GM21576 (cell line): ENCODE results near the gene KLHL14.
"Not testable (repeated sequence)": the region's sequence is repeated elsewhere in the genome, so short reads cannot be mapped to it uniquely, and the experiment has no call there.

Experiments
- ATAC-seq: cut with Tn5 transposase; IDR thresholded peaks from one replicate; pipeline ENCODE4 v1.9.1; 2021; ENCODE audit warnings: mild to moderate bottlenecking, moderate library complexity; ENCODE audit not compliant: unreplicated experiment

KLHL14 gene, protein sequence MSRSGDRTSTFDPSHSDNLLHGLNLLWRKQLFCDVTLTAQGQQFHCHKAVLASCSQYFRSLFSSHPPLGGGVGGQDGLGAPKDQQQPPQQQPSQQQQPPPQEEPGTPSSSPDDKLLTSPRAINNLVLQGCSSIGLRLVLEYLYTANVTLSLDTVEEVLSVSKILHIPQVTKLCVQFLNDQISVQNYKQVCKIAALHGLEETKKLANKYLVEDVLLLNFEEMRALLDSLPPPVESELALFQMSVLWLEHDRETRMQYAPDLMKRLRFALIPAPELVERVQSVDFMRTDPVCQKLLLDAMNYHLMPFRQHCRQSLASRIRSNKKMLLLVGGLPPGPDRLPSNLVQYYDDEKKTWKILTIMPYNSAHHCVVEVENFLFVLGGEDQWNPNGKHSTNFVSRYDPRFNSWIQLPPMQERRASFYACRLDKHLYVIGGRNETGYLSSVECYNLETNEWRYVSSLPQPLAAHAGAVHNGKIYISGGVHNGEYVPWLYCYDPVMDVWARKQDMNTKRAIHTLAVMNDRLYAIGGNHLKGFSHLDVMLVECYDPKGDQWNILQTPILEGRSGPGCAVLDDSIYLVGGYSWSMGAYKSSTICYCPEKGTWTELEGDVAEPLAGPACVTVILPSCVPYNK

DNA sequence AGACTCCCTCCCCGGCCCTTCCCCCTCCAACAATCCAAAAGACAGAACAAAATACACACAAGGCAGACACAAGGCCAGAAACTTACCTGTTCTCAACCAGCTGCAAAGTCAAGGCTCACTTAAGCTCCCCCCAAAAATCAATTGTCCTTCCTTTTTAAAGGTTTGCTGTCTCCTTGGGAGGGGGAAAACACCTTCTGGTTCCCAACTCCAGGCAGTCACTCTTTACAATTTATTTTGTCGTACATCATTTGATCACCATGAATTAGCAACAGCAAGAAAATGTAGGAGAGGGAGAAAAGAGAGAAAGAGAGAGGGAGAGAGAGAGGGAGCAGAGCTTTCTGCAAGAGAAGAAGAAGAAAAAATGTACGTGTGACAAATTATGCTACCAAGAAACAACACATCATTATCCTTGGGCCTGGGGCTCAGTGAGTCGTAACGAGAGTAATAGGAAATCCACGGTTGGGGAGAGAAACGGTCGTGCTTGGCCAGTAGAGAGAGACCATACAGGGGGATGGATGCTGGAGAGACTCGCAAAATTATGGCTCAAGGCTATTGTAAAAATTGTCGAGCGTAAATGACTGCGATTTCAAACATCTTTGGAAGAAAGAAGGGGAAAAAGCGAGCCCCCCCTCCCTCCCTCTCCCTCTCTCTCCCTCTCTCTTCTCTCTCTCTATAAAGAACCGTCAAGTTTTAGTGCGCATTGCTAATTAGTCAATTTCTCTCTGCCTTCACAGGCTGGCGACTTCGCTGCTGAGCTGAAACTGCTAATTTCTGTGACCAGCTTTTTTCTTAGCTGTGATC lies at the start of gene KLHL14:
Gene KLHL14 (minus strand): TSS at position 443 of the 801 bp plus-strand sequence. CDS start 2,432 bp downstream, outside the sequence.
- ATAC-seq, result no peak

DNA sequence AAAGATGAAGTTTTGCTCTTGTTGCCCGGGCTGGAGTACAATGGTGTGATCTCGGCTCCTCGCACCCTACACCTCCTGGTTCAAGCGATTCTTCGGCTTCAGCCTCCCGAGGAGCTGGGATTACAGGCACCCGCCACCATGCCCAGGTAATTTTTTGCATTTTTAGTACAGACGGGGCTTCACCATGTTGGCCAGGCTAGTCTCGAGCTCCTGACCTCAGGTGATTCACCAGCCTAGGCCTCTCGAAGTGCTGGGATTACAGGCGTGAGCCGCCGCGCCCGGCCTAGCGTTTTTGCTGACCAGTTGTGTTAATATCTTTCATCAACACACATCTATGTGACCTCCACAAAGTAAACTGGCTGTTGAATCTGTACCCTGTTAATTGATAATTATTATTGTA lies 49.4 kb upstream of the KLHL14 start:
- ATAC-seq, result no peak

DNA sequence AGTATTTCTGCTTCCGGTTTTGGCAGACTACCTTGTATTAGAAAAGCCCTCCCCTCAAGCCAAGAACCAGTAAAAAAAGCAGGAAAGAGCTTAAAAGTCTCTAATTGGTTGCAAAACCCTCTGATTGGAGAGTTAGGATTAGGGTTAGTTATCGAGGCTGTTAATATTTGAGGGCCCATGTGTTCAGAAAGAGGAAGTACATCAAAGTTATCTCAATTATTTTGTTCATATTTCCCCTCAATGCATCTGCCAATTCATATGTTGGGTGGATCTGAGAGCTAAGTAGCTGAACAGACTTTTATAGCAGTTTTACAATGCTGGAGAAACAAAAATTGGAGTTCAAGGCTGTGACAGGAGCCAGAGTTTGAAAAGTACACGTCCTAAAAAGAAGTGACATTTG lies 43.1 kb upstream of the KLHL14 start:
- no peak for ATAC-seq

DNA sequence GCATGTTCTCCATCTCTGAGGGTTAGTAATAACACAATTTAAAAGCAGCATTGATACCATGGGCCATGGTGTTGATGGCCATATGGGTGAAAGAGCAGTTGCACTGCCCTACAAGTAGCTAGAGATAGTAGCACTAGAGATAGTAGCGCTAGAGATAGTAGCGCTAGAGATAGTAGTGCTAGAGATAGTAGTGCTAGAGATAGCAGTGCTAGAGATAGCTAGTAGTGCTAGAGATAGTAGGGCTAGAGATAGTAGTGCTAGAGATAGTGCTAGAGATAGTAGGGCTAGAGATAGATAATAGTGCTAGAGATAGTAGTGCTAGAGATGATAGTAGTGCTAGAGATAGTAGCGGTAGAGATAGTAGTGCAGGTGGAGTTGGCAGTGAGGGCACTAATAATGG lies 39.5 kb upstream of the KLHL14 start:
- no peak for ATAC-seq

DNA sequence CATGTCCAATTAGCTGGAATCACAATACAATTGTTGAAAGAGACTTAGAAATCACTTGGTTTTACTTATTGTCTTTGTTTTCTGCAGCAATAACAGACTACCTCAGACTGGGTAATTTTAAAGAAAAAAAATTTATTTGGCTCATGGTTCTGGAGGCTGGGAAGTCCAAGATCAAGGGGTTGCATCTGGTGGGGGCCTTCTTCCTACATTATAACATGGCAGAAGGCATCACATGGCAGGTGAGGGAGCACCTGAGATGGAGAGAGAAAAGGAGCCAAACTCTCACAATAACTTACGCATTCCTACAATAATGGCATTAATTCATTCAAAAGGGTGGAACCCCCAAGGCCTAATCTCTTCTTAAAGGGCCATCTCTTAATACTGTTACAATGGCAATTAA lies 37.5 kb upstream of the KLHL14 start:
- ATAC-seq, result no peak

DNA sequence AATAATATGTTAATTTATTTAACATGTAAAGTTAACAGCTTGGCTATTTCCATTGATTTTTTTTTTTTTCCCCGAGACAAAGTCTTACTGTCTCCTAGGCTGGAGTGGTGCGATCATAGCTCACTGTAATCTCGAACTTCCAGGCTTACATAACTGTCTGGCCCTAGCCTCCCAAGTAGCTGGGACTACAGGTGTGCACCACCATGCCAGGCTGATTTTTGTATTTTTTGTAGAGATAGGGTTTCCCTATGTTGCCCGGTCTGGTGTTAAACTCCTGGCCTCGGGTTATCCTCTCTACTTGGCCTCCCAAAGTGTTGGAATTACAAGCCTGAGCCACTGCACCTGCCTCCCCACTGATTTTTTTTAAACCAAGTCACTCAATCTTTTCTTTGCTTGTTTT lies 32.5 kb upstream of the KLHL14 start:
- ATAC-seq, result no peak

DNA sequence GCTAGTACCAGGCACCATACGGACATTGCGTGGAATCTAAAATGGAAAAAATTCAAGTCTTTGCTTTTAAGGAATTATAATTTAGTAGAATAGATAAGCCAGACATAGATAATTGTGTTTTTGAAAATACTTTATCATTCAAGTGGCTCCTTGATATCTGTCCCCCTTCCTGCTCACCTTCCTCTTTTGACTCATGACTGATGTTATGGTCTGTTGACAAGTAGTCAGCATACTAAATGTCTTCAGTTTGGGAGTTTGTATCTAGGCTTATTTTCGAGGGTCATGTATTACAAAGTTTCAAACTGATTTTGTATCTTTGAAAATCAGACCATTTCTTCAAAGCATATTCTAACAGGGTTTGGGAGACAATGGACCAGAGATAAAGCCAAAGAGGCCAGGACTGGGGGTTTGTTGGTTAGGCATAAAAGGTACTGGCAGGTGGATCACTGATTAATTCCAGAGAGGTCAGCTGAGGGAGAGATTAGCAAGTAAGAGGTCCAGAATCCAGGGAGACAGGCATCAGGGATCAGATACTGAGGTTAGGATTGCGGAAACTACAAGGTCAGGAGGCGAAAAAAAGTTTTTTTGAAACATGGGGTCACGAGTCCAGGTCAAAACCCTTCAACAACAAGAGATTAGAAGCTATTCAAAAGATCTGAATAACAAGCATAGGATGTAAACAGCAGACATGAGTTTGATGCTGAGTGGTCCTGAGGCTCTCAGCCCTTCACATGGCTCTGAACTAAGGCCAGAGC lies 31.5 kb upstream of the KLHL14 start:
- no peak for ATAC-seq

DNA sequence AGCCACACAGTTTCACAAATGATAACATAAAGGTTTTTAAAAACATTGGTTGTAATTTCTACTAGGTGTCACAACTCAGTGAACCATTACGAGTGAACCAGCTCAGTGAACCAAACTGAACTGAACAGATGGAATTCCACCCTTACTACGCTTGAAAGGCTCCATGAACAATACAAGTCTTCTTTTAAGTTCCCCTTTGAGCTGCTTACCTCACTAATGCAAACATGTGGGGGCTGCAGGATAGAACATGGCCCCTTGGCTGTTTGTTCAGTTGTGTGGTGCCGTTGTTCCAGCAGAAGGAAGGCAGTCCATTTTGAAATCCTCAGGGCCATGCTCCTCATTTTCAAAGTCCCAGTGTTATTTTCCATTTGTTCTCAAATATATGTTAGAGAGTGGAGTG lies 30.7 kb upstream of the KLHL14 start:
- peak; percentile 88 for ATAC-seq

DNA sequence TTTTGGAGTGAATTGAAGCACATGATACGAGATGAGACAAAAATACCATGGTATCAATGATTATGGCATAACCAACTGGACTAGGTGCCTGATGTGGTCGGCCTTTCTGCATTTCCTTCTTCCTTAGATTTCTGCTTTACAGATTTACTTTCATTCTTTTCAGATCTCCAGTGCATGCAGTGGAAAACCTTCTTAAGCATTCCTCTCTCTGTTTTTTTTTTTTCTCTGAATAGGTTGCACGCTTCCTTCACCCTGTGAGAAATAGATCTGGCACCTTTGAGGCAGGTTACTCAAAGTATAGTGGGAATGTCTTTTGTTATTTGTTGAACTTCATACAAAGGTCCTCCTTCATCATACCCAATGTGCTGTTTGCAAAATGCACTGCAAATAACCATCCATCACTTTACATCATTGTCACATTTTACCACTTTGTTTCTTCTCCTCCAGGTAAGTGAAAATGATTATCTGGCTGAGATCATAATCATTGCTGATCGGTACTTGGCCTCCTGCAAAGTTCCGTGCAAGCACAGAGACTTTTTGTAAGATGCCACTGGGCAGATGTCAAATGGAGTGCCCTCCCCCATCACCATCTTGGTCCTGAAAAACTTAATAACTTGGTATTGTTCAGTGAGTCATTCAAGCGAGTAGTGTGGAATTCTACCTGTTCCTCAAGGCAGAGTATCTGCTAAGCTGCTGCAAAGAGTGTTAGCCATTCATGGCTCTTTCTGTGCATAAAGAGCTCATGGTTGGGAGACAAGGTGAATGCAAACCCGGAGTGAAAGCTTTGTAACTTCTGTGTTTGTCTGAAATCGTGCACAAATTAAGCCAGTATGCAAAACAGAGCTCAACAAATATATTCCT lies 30.0 kb upstream of the KLHL14 start:
- ATAC-seq, result peak; percentile 66

DNA sequence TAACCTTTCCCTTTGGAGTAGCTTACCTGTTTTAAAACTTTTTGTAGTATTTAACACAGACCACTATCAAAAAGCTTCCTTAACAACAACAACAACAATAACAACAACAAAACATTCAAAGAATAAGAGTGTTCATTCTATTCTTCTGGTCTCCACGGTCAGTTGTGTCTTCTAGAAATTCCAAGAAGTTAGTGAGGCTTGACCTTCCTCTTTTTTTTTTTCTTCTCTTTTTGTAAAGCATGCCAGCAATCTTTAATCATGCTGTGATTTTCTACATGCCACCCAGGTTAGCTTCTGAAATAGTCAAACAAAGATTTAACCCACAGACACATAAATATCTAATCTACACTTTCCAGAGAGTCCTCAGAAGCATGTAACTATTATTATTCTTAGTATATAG lies 28.4 kb upstream of the KLHL14 start:
- ATAC-seq, result no peak

DNA sequence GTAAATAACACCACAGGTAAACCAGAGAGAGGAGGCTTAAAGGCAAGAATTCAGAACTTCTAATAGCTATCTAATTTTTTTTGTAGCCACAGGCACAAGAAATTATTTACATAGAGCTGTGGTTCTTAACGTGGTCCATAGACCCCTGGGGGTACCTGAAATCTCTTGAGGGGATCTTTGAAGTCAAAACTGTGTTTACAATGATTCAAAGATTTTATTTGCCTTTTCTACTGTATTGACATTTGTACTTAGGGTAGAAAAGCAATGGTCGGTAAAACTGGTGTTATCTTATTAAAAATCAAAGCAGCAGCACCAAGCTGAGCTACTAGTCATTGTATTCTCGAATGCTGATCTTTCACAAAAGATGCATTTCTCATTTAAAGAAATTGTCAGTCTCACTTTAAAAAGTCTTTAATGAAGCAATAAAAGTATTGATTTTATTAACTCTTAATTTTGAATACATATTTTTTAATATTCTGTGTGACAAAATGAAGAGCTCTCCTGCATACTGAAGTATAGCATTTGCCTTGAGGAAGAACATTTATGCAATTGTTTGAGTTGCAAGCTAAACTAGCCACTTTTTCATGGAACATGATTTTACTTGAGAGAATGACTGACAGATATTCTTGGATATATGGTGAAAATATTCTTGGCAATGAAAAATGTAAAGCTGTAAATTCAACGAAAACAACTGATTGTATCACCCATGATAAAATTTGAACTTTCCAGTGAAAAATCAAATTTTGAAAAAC lies 25.6 kb upstream of the KLHL14 start:
- no peak for ATAC-seq

DNA sequence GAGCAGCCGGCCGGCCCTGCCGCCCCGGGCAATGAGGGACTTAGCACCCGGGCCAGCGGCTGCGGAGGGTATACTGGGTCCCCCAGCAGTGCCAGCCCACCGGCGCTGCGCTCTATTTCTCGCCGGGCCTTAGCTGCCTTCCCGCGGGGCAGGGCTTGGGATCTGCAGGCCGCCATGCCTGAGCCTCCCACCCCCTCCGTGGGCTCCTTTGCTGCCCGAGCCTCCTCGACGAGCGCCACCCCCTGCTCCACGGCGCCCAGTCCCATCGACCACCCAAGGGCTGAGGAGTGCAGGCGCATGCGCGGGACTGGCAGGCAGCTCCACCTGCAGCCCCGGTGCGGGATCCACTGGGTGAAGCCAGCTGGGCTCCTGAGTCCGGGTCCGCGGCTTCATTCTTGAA lies 21.8 kb upstream of the KLHL14 start:
- ATAC-seq, result not testable (repeated sequence)

DNA sequence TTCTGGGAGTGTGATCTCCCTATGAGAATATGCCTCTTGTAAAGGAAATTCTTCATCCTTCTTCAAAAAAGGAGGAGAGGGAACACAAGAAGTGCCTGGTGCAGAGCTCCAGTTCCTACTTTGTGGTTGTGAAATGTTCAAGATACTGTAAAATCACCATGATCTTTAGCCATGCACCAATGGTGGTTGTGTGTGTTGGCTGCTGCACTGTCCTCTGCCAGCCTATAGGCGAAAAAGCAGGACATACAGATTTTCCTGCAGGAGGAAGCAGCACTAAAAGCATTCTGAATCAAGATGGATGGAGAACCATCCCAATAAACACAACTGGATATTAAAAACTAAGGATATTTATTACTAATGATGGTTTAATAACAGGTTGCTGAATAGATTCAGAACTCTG lies 6.2 kb upstream of the KLHL14 start:
- ATAC-seq, result no peak

DNA sequence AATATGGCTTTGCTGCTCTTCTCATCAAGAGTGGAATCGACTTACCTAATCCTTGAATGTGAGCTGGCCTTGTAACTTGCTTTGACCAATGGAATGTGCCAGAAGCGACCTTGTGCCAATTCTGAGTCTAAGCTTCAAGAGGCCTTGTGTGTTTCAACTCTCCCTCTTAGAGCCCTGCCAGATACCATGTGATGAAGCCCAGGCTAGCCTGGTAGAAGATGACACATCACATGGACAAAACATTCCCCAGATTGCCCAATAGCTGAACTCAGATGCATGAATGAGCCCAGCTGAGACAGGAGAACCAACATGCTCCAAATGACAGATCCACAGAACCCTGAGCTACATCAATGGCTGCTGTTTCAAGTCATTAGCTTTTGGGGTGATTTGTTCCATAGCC lies 4.2 kb upstream of the KLHL14 start:
- no peak for ATAC-seq

DNA sequence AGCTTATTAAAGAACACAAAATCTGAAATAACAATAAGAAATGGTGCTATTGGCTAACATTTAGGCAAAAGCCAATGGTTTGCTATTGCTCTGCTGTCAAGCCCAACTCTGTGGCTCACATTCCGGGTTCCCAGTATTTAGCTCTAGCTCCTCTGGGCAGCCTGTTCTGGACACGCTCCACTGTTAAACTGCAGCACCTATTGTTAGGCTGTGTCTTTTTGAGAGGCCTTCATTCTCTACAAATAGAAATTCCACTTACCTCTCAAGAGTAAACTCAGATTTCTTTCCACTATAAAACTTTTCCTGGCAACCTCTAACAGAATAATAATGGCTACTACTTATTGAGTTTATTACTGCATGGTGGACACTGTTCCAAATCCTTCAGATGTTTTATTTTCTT lies 3.7 kb upstream of the KLHL14 start:
- no peak for ATAC-seq

DNA sequence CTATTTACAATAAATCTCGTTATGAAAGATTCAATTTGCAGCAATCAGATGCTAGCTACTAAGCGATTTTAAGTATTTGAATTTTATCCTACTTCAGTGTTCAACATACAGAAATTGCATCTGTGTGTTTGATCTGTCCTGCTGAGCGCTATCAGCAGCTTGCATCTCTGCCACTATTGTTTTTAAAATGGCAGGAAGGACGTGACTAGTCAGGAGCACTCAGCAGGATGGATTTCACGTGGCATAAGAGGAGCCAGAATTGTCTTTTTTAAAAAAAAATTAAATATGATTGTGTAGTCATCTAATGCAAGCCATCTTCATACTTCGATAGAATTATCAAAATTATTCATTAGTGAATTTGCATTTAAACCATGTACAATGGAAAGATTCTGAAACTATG lies 2.8 kb upstream of the KLHL14 start:
- ATAC-seq, result no peak

DNA sequence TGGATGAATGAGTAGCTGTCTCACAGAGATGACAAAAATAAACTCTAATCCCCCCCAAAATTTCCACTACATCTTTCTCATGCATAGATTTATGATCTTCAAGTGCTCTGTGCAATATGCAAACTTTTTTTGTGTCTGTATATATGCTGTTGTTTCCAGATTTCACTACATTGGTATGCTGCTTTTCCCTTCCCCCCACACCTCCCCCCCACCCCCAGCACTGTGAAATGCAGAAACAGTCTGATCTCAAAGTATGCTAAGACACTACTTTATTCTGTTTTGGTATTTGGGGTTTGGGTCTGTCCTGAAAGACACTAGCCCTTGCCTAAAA lies 524 bp upstream of the KLHL14 start:
- no peak for ATAC-seq

DNA sequence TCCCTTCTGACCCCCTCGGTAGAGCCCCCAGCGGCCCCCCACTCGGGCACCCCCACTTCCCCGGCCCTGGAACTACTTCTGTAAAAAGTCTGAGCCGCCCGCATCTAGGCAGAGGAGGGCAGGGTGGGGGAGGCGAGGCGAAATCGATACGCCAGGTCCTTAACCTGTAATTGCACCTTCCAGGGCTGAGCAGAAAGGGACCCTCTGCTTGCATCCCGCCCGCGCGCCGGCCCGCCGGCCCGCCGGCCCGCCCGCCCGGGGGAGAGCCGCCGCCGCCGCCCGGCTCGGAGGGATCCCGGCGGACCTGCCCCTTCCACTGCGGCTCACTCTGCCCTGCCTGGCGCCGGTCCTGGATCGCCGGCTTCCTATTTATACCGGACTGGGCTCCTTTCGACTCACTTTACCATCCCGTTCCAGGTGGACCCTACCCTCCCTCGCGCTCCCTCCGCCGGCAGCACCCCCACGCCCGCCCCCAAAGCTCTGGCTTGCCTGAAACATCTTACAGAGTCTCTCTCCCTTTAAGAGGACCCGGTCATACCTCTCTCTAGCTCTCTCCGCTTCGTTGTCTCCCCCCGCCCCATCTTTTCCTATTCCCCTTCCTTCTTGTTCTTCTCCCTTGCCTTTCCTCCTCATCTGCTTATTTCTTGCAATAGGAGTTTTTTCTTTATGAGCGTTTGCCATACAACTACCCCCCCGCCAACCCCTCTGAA lies 797 bp downstream of the KLHL14 start:
- ATAC-seq, result no peak

DNA sequence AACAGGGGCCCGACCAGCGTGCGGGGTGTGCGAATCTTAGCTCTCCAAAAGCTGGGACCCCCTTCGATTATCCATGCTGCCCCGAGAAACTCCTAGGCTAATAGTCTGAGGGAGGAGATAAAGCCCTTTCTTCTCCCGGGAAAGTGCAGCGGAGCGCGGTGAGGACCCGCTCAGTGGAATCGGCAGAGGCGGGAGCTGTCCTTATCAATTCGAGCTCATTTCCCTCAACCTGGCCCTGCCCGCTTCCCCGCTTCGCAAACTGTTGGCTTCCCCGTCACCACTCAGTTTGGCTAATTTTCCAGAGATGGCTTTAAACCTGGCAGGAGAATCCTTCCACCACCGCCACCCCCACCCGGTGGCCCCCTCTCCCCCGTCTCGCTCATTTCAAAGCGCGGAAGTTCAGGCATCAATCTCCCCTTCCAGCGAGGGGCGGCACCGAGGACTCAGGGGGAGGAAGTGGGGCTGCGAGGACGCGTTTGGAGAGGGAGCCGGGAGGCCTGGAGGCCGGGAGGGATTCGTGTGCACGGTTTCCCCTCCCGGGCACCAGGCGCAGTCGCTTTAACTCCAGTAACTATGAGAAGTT lies 1.6 kb downstream of the KLHL14 start:
- ATAC-seq, result no peak
